Measurements from ENCODE around the gene PLEKHM3. TPM values are rescaled to one million over a fixed set of nuclear protein-coding genes. Genes with fewer than 3 reads are reported as not detected.

Gene PLEKHM3
- total and polyA plus RNA-seq, 4 donors, result 3.0 to 18.3 (median 5.5) TPM

- DNase-seq (ENCODE audit: low spot score), result no peak
- H3K27ac ChIP-seq (ENCODE audit: low read depth in 1 of 2, low read length in 2 of 2), result no peak overlapping the region
- H3K4me1 ChIP-seq (ENCODE audit: control insufficient read depth in 4 of 4, insufficient read depth in 4 of 4, low read length in 3 of 4), result peaks cover 4 to 14% (median 7%) of the 10 kb centered on the region in 4 donors
- TF ChIP-seq GABPA (IDR thresholded peaks at IDR 0.05 in 1 of 2, conservative IDR thresholded peaks at IDR 0.05 in 1 of 2) (no peak), RXRA (IDR thresholded peaks at IDR 0.05) (no peak), MAX (IDR thresholded peaks at IDR 0.05) (no peak), HNF4A (conservative IDR thresholded peaks at IDR 0.05) (no peak), YY1 (IDR thresholded peaks at IDR 0.05) (no peak), SP1 (IDR thresholded peaks at IDR 0.05) (no peak), RAD21 (IDR thresholded peaks at IDR 0.05) (no peak), FOXA1 (IDR thresholded peaks at IDR 0.05) (no peak), NR2F2 (IDR thresholded peaks at IDR 0.05) (no peak)
- TF ChIP-seq, protein P1, sequence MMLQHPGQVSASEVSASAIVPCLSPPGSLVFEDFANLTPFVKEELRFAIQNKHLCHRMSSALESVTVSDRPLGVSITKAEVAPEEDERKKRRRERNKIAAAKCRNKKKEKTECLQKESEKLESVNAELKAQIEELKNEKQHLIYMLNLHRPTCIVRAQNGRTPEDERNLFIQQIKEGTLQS (IDR thresholded peaks at IDR 0.05), result no peak
- TF ChIP-seq, protein P2, sequence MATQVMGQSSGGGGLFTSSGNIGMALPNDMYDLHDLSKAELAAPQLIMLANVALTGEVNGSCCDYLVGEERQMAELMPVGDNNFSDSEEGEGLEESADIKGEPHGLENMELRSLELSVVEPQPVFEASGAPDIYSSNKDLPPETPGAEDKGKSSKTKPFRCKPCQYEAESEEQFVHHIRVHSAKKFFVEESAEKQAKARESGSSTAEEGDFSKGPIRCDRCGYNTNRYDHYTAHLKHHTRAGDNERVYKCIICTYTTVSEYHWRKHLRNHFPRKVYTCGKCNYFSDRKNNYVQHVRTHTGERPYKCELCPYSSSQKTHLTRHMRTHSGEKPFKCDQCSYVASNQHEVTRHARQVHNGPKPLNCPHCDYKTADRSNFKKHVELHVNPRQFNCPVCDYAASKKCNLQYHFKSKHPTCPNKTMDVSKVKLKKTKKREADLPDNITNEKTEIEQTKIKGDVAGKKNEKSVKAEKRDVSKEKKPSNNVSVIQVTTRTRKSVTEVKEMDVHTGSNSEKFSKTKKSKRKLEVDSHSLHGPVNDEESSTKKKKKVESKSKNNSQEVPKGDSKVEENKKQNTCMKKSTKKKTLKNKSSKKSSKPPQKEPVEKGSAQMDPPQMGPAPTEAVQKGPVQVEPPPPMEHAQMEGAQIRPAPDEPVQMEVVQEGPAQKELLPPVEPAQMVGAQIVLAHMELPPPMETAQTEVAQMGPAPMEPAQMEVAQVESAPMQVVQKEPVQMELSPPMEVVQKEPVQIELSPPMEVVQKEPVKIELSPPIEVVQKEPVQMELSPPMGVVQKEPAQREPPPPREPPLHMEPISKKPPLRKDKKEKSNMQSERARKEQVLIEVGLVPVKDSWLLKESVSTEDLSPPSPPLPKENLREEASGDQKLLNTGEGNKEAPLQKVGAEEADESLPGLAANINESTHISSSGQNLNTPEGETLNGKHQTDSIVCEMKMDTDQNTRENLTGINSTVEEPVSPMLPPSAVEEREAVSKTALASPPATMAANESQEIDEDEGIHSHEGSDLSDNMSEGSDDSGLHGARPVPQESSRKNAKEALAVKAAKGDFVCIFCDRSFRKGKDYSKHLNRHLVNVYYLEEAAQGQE (IDR thresholded peaks at IDR 0.05), result no peak
- 72% methylated on average over 2 of the region's 2 CpGs for WGBS
- H3K27me3 ChIP-seq (ENCODE audit: control insufficient read depth in 4 of 4, insufficient read depth in 4 of 4, low read length in 3 of 4), result no peaks in the 10 kb centered on the region
- no peak overlapping the region for H3K9ac ChIP-seq (ENCODE audit: low read depth in 1 of 2, low read length in 2 of 2)
- H3K4me3 ChIP-seq (ENCODE audit: low read depth in 1 of 3, low read length in 3 of 3), result no peak overlapping the region
- H3K36me3 ChIP-seq (ENCODE audit: control insufficient read depth in 4 of 4, insufficient read depth in 3 of 4, low read depth in 1 of 4, low read length in 3 of 4), result no peaks in the 10 kb centered on the region
- no peaks in the 10 kb centered on the region for H3K9me3 ChIP-seq (ENCODE audit: control insufficient read depth in 4 of 4, low read length in 3 of 4)
These were observed 122.5 kb downstream of the PLEKHM3 start for GRCh38 chr2:207902821-207903220.

GRCh38 chr2:207901829-207902228, 123.5 kb downstream of the PLEKHM3 start:
- no peak for TF ChIP-seq MAX (IDR thresholded peaks at IDR 0.05)
- no peak for TF ChIP-seq YY1 (IDR thresholded peaks at IDR 0.05)
- TF ChIP-seq, protein P1 (IDR thresholded peaks at IDR 0.05), result no peak
- no peak for TF ChIP-seq FOXA1 (IDR thresholded peaks at IDR 0.05)
- TF ChIP-seq GABPA (IDR thresholded peaks at IDR 0.05 in 1 of 2, conservative IDR thresholded peaks at IDR 0.05 in 1 of 2), result no peak
- TF ChIP-seq, protein P3, sequence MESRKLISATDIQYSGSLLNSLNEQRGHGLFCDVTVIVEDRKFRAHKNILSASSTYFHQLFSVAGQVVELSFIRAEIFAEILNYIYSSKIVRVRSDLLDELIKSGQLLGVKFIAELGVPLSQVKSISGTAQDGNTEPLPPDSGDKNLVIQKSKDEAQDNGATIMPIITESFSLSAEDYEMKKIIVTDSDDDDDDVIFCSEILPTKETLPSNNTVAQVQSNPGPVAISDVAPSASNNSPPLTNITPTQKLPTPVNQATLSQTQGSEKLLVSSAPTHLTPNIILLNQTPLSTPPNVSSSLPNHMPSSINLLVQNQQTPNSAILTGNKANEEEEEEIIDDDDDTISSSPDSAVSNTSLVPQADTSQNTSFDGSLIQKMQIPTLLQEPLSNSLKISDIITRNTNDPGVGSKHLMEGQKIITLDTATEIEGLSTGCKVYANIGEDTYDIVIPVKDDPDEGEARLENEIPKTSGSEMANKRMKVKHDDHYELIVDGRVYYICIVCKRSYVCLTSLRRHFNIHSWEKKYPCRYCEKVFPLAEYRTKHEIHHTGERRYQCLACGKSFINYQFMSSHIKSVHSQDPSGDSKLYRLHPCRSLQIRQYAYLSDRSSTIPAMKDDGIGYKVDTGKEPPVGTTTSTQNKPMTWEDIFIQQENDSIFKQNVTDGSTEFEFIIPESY (IDR thresholded peaks at IDR 0.05), result no peak
- TF ChIP-seq HNF4G (IDR thresholded peaks at IDR 0.05), result no peak
- TF ChIP-seq, protein P2 (IDR thresholded peaks at IDR 0.05), result no peak
- TF ChIP-seq RXRA (IDR thresholded peaks at IDR 0.05), result no peak
- no peak for TF ChIP-seq JUND (IDR thresholded peaks at IDR 0.05)
- TF ChIP-seq EGR1 (IDR thresholded peaks at IDR 0.05; ENCODE audit: low read depth in 2 of 2), result no peak
- TF ChIP-seq, protein P4, sequence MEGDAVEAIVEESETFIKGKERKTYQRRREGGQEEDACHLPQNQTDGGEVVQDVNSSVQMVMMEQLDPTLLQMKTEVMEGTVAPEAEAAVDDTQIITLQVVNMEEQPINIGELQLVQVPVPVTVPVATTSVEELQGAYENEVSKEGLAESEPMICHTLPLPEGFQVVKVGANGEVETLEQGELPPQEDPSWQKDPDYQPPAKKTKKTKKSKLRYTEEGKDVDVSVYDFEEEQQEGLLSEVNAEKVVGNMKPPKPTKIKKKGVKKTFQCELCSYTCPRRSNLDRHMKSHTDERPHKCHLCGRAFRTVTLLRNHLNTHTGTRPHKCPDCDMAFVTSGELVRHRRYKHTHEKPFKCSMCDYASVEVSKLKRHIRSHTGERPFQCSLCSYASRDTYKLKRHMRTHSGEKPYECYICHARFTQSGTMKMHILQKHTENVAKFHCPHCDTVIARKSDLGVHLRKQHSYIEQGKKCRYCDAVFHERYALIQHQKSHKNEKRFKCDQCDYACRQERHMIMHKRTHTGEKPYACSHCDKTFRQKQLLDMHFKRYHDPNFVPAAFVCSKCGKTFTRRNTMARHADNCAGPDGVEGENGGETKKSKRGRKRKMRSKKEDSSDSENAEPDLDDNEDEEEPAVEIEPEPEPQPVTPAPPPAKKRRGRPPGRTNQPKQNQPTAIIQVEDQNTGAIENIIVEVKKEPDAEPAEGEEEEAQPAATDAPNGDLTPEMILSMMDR (IDR thresholded peaks at IDR 0.05; ENCODE audit: low read depth, low read length, missing input control), result no peak
- no peak for TF ChIP-seq HNF4A (conservative IDR thresholded peaks at IDR 0.05)
- TF ChIP-seq RAD21 (IDR thresholded peaks at IDR 0.05), result no peak
- no peak for TF ChIP-seq SP1 (IDR thresholded peaks at IDR 0.05)
- TF ChIP-seq TAF1 (conservative IDR thresholded peaks at IDR 0.05), result no peak

More at GRCh38 chr2:207901829-207902228, 123.5 kb downstream of the PLEKHM3 start:
- H3K4me3 ChIP-seq (ENCODE audit: low read depth in 1 of 3, low read length in 3 of 3), result no peak overlapping the region
- H3K27ac ChIP-seq (ENCODE audit: low read depth in 1 of 2, low read length in 2 of 2), result no peak overlapping the region
- no peaks in the 10 kb centered on the region for H3K9me3 ChIP-seq (ENCODE audit: control insufficient read depth in 4 of 4, low read length in 3 of 4)
- H3K36me3 ChIP-seq (ENCODE audit: control insufficient read depth in 4 of 4, insufficient read depth in 3 of 4, low read depth in 1 of 4, low read length in 3 of 4), result no peaks in the 10 kb centered on the region
- no peak overlapping the region for H3K9ac ChIP-seq (ENCODE audit: low read depth in 1 of 2, low read length in 2 of 2)
- H3K27me3 ChIP-seq (ENCODE audit: control insufficient read depth in 4 of 4, insufficient read depth in 4 of 4, low read length in 3 of 4), result no peaks in the 10 kb centered on the region
- DNase-seq (ENCODE audit: low spot score), result no peak
- peaks cover 7 to 19% (median 17%) of the 10 kb centered on the region in 4 donors for H3K4me1 ChIP-seq (ENCODE audit: control insufficient read depth in 4 of 4, insufficient read depth in 4 of 4, low read length in 3 of 4)
- WGBS, result 98% methylated on average over 9 of the region's 9 CpGs

Data from liver (tissue), 9 donors.